GM12878 (cell line): Measurements from ENCODE around the gene MTO1.

Source experiments
- CHD2 ChIP-seq: IDR thresholded peaks from 2 replicates; pipeline ENCODE4 v1.6.1; 2011; ENCODE audit warnings: low read depth, low read length, improper control_type of control experiment, borderline replicate concordance
- EGR1 ChIP-seq, 2 experiments: IDR thresholded peaks; 1 replicate in 1 of 2; 2 replicates in 1 of 2; pipeline ENCODE4 v1.6.1; 2011 to 2012; ENCODE audit warnings: low read depth in 2 of 2, low read length in 2 of 2, borderline replicate concordance in 1 of 2, mild to moderate bottlenecking in 1 of 2, moderate library complexity in 1 of 2
- ESRRA ChIP-seq: IDR thresholded peaks from 2 replicates; pipeline ENCODE4 v1.6.1; 2012; ENCODE audit warnings: mild to moderate bottlenecking, low read length, improper control_type of control experiment
- EZH2 ChIP-seq: IDR thresholded peaks from 2 replicates; pipeline ENCODE4 v1.6.1; 2012; ENCODE audit warnings: low read depth, mild to moderate bottlenecking, control low read depth, inconsistent platforms, low read length, borderline replicate concordance; ENCODE audit not compliant: control insufficient read depth
- FOXM1 ChIP-seq: IDR thresholded peaks from 2 replicates; pipeline ENCODE4 v1.6.1; 2012; ENCODE audit warnings: low read depth, mild to moderate bottlenecking, inconsistent platforms, low read length, moderate library complexity
- NFIC ChIP-seq: IDR thresholded peaks from 2 replicates; pipeline ENCODE4 v1.6.1; 2012; ENCODE audit warnings: low read depth, mild to moderate bottlenecking, inconsistent platforms, low read length, moderate library complexity
- POLR2AphosphoS5 ChIP-seq: IDR thresholded peaks from 2 replicates; pipeline ENCODE4 v1.6.1; 2011; ENCODE audit warnings: mild to moderate bottlenecking, low read length, inconsistent platforms
- SMC3 ChIP-seq: IDR thresholded peaks from 2 replicates; pipeline ENCODE4 v1.6.1; 2011; ENCODE audit warnings: low read length, improper control_type of control experiment, borderline replicate concordance
- TF ChIP-seq, protein P1 (sequence below), 3 experiments: IDR thresholded peaks in 2 of 3; conservative IDR thresholded peaks in 1 of 3; 2 replicates each; pipeline ENCODE4 v1.5.1; 2011; ENCODE audit warnings: low read depth in 3 of 3, low read length in 3 of 3, mild to moderate bottlenecking in 3 of 3, control low read depth in 2 of 3, moderate library complexity in 2 of 3, inconsistent platforms in 1 of 3, mixed read lengths in 1 of 3; ENCODE audit not compliant: control insufficient read depth in 2 of 3, insufficient read depth in 1 of 3; ENCODE audit errors: extremely low read depth in 1 of 3
- TF ChIP-seq, protein P2 (sequence below): IDR thresholded peaks from 2 replicates; pipeline ENCODE4 v1.6.1; 2012; ENCODE audit warnings: mild to moderate bottlenecking, low read depth, low read length
- TF ChIP-seq, protein P3 (sequence below): fragments of 450-650 bp; formaldehyde crosslinking; IDR thresholded peaks from 2 replicates; pipeline ENCODE4 v1.5.0; 2022; ENCODE audit warnings: mild to moderate bottlenecking, missing genetic modification characterization
- TF ChIP-seq, protein P4 (sequence below): IDR thresholded peaks from 2 replicates; pipeline ENCODE4 v1.6.1; 2012; ENCODE audit warnings: low read depth, low read length, improper control_type of control experiment
- TF ChIP-seq, protein P5 (sequence below): IDR thresholded peaks from 2 replicates; pipeline ENCODE4 v1.6.1; 2011; ENCODE audit warnings: mild to moderate bottlenecking, low read depth, low read length, moderate library complexity; ENCODE audit not compliant: insufficient replicate concordance

DNA sequence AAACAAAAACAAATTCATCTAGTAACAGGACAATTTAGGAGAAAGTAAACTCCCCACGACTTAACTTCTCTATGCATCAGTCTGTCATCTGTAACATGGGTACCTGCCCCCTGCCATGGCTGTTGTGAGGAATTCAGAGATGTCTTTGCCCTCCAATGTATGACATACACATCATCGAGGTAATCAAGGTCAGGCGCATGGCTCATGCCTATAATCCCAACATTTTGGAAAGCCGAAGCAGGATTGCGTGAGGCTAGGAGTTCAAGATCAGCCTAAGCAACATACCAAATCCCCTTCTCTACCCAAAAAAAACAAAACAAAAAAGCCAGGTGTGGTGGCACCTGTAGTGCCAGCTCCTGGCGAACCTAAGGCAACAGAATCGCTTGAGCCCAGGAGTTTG is 50.3 kb downstream of the MTO1 start:
- TF ChIP-seq FOXM1 (no peak), SMC3 (no peak), ESRRA (no peak), CHD2 (no peak), EZH2 (no peak), EGR1 (IDR thresholded peaks at IDR 0.05; ENCODE audit: borderline replicate concordance in 1 of 2, low read depth in 2 of 2, low read length in 2 of 2) (no peak), NFIC (no peak), POLR2AphosphoS5 (no peak)
- TF ChIP-seq, protein P1, sequence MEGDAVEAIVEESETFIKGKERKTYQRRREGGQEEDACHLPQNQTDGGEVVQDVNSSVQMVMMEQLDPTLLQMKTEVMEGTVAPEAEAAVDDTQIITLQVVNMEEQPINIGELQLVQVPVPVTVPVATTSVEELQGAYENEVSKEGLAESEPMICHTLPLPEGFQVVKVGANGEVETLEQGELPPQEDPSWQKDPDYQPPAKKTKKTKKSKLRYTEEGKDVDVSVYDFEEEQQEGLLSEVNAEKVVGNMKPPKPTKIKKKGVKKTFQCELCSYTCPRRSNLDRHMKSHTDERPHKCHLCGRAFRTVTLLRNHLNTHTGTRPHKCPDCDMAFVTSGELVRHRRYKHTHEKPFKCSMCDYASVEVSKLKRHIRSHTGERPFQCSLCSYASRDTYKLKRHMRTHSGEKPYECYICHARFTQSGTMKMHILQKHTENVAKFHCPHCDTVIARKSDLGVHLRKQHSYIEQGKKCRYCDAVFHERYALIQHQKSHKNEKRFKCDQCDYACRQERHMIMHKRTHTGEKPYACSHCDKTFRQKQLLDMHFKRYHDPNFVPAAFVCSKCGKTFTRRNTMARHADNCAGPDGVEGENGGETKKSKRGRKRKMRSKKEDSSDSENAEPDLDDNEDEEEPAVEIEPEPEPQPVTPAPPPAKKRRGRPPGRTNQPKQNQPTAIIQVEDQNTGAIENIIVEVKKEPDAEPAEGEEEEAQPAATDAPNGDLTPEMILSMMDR (IDR thresholded peaks at IDR 0.05 in 2 of 3, conservative IDR thresholded peaks at IDR 0.05 in 1 of 3; ENCODE audit: control insufficient read depth in 2 of 3, extremely low read depth in 1 of 3, insufficient read depth in 1 of 3, low read depth in 3 of 3, low read length in 3 of 3) = no peak
- TF ChIP-seq, protein P2, sequence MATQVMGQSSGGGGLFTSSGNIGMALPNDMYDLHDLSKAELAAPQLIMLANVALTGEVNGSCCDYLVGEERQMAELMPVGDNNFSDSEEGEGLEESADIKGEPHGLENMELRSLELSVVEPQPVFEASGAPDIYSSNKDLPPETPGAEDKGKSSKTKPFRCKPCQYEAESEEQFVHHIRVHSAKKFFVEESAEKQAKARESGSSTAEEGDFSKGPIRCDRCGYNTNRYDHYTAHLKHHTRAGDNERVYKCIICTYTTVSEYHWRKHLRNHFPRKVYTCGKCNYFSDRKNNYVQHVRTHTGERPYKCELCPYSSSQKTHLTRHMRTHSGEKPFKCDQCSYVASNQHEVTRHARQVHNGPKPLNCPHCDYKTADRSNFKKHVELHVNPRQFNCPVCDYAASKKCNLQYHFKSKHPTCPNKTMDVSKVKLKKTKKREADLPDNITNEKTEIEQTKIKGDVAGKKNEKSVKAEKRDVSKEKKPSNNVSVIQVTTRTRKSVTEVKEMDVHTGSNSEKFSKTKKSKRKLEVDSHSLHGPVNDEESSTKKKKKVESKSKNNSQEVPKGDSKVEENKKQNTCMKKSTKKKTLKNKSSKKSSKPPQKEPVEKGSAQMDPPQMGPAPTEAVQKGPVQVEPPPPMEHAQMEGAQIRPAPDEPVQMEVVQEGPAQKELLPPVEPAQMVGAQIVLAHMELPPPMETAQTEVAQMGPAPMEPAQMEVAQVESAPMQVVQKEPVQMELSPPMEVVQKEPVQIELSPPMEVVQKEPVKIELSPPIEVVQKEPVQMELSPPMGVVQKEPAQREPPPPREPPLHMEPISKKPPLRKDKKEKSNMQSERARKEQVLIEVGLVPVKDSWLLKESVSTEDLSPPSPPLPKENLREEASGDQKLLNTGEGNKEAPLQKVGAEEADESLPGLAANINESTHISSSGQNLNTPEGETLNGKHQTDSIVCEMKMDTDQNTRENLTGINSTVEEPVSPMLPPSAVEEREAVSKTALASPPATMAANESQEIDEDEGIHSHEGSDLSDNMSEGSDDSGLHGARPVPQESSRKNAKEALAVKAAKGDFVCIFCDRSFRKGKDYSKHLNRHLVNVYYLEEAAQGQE = no peak
- TF ChIP-seq, protein P3, sequence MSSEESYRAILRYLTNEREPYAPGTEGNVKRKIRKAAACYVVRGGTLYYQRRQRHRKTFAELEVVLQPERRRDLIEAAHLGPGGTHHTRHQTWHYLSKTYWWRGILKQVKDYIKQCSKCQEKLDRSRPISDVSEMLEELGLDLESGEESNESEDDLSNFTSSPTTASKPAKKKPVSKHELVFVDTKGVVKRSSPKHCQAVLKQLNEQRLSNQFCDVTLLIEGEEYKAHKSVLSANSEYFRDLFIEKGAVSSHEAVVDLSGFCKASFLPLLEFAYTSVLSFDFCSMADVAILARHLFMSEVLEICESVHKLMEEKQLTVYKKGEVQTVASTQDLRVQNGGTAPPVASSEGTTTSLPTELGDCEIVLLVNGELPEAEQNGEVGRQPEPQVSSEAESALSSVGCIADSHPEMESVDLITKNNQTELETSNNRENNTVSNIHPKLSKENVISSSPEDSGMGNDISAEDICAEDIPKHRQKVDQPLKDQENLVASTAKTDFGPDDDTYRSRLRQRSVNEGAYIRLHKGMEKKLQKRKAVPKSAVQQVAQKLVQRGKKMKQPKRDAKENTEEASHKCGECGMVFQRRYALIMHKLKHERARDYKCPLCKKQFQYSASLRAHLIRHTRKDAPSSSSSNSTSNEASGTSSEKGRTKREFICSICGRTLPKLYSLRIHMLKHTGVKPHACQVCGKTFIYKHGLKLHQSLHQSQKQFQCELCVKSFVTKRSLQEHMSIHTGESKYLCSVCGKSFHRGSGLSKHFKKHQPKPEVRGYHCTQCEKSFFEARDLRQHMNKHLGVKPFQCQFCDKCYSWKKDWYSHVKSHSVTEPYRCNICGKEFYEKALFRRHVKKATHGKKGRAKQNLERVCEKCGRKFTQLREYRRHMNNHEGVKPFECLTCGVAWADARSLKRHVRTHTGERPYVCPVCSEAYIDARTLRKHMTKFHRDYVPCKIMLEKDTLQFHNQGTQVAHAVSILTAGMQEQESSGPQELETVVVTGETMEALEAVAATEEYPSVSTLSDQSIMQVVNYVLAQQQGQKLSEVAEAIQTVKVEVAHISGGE (CRISPR knock-in tag) = no peak
- TF ChIP-seq, protein P4, sequence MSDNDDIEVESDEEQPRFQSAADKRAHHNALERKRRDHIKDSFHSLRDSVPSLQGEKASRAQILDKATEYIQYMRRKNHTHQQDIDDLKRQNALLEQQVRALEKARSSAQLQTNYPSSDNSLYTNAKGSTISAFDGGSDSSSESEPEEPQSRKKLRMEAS = no peak
- TF ChIP-seq, protein P5, sequence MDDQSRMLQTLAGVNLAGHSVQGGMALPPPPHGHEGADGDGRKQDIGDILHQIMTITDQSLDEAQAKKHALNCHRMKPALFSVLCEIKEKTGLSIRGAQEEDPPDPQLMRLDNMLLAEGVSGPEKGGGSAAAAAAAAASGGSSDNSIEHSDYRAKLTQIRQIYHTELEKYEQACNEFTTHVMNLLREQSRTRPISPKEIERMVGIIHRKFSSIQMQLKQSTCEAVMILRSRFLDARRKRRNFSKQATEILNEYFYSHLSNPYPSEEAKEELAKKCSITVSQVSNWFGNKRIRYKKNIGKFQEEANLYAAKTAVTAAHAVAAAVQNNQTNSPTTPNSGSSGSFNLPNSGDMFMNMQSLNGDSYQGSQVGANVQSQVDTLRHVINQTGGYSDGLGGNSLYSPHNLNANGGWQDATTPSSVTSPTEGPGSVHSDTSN = no peak
